Measurements from ENCODE around the gene KDM4B.

The KDM4B gene

DNA sequence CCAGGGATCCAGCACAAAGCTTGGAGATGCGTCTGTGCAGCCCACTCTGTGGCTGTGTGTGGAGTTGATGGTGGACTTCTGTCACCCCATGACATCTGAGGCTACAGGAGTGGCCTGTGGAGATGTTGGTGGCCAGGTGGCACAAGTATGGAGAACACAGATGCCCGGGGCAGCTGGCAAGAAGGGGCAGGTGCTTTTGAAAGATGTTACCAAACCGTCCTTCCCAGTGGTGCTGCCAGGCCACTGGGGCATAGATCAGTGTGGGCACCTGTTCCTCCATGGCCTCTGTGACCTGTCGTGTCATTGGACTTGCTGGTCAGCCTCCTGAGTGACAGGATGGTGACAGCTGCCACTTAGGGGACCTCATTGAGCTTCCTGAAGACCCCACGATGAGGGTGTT is 36.2 kb downstream of the KDM4B start:
- Histone ChIP-seq H3K4me3 (ENCODE audit: low read length) (no peak overlapping the region), H3F3A (ENCODE audit: control insufficient read depth, insufficient read depth) (no peaks in the 10 kb centered on the region), H3K9me2 (replicated peaks; ENCODE audit: control insufficient read depth, low read length) (no peaks in the 10 kb centered on the region), H3K4me2 (ENCODE audit: low read length) (no peak overlapping the region), H3K9me3 (ENCODE audit: control insufficient read depth, insufficient read depth, low read length) (no peaks in the 10 kb centered on the region), H3K4me1 (ENCODE audit: control insufficient read depth, low read length) (peaks cover 3% of the 10 kb centered on the region; the same call in 1 of the 2 replicates), H4K20me1 (ENCODE audit: control insufficient read depth, insufficient read depth, low read depth, low read length) (0 out of 2 replicates have a peak, but pooled peaks cover 4% of the 10 kb centered on the region), H3K27ac (ENCODE audit: low read depth, low read length) (no peak overlapping the region), H3K79me2 (ENCODE audit: control insufficient read depth, low read length) (peaks cover 58% of the 10 kb centered on the region), H3K27me3 (ENCODE audit: control insufficient read depth, low read length) (no peaks in the 10 kb centered on the region), H3K36me3 (ENCODE audit: control insufficient read depth, low read length) (0 out of 2 replicates have a peak, but pooled peaks cover 3% of the 10 kb centered on the region)
- TF ChIP-seq EZH2phosphoT487 (IDR thresholded peaks at IDR 0.05; ENCODE audit: borderline replicate concordance, low read length) = no peak
- TF ChIP-seq, protein P1, sequence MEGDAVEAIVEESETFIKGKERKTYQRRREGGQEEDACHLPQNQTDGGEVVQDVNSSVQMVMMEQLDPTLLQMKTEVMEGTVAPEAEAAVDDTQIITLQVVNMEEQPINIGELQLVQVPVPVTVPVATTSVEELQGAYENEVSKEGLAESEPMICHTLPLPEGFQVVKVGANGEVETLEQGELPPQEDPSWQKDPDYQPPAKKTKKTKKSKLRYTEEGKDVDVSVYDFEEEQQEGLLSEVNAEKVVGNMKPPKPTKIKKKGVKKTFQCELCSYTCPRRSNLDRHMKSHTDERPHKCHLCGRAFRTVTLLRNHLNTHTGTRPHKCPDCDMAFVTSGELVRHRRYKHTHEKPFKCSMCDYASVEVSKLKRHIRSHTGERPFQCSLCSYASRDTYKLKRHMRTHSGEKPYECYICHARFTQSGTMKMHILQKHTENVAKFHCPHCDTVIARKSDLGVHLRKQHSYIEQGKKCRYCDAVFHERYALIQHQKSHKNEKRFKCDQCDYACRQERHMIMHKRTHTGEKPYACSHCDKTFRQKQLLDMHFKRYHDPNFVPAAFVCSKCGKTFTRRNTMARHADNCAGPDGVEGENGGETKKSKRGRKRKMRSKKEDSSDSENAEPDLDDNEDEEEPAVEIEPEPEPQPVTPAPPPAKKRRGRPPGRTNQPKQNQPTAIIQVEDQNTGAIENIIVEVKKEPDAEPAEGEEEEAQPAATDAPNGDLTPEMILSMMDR (IDR thresholded peaks at IDR 0.05; ENCODE audit: low read depth, low read length, poor library complexity, severe bottlenecking) = no peak

DNA sequence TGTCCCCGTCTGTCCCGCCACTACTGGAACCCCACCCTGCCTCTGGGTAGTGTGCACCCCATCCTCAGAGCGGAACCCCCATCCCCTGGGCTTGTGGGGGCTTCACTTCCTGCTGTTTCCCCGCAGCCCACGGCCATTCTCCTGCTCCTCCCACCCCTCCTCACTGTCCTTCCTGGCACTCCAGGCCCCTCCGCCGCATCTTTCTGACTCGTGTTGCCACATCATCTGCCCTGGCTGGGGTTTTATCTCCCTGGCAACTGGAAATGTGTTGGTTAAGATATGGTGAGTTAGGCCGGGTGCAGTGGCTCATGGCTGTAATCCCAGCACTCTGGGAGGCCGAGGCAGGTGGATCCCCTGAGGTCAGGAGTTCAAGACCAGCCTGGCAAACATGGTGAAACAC is 37.3 kb downstream of the KDM4B start:
- Histone ChIP-seq H3K9me3 (ENCODE audit: control insufficient read depth, insufficient read depth, low read length) (no peaks in the 10 kb centered on the region), H3K9me2 (replicated peaks; ENCODE audit: control insufficient read depth, low read length) (no peaks in the 10 kb centered on the region), H3F3A (ENCODE audit: control insufficient read depth, insufficient read depth) (no peaks in the 10 kb centered on the region), H3K36me3 (ENCODE audit: control insufficient read depth, low read length) (0 out of 2 replicates have a peak, but pooled peaks cover 2% of the 10 kb centered on the region), H3K27me3 (ENCODE audit: control insufficient read depth, low read length) (no peaks in the 10 kb centered on the region), H3K4me1 (ENCODE audit: control insufficient read depth, low read length) (peaks cover 3% of the 10 kb centered on the region; the same call in 1 of the 2 replicates), H3K4me2 (ENCODE audit: low read length) (no peak overlapping the region), H3K79me2 (ENCODE audit: control insufficient read depth, low read length) (peaks cover 63% of the 10 kb centered on the region), H3K4me3 (ENCODE audit: low read length) (no peak overlapping the region), H3K27ac (ENCODE audit: low read depth, low read length) (no peak overlapping the region), H4K20me1 (ENCODE audit: control insufficient read depth, insufficient read depth, low read depth, low read length) (0 out of 2 replicates have a peak, but pooled peaks cover 2% of the 10 kb centered on the region)
- TF ChIP-seq EZH2phosphoT487 (IDR thresholded peaks at IDR 0.05; ENCODE audit: borderline replicate concordance, low read length) = no peak
- TF ChIP-seq, protein P1 (IDR thresholded peaks at IDR 0.05; ENCODE audit: low read depth, low read length, poor library complexity, severe bottlenecking) = no peak

DNA sequence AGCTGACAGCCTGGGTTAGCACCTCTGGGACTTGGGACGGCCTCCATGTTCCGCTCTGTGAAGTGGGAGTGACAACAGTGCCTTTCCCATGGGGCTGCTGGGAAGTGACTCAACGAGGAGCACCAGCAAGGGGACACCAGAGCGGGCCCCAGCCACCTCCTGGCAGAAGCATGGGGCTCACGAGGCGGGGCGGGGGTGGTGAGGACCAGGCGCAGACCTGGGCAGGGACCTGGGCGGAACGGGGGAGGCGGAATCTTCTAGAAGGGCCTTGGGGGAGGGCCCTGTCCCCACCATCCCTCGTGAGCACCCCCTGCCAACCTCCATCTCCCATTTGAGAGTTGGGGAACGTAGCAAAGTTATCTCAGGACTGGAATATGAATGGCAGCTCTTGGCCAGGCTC is 37.9 kb downstream of the KDM4B start:
- H3K27me3 ChIP-seq (ENCODE audit: control insufficient read depth, low read length) = no peaks in the 10 kb centered on the region
- no peak for TF ChIP-seq EZH2phosphoT487 (IDR thresholded peaks at IDR 0.05; ENCODE audit: borderline replicate concordance, low read length)
- TF ChIP-seq, protein P1 (IDR thresholded peaks at IDR 0.05; ENCODE audit: low read depth, low read length, poor library complexity, severe bottlenecking) = no peak
- no peak overlapping the region for H3K4me3 ChIP-seq (ENCODE audit: low read length)
- H4K20me1 ChIP-seq (ENCODE audit: control insufficient read depth, insufficient read depth, low read depth, low read length) = no peaks in the 10 kb centered on the region
- no peaks in the 10 kb centered on the region for H3K9me3 ChIP-seq (ENCODE audit: control insufficient read depth, insufficient read depth, low read length)
- no peak overlapping the region for H3K4me2 ChIP-seq (ENCODE audit: low read length)
- no peaks in the 10 kb centered on the region for H3K9me2 ChIP-seq (replicated peaks; ENCODE audit: control insufficient read depth, low read length)
- H3K79me2 ChIP-seq (ENCODE audit: control insufficient read depth, low read length) = peaks cover 63% of the 10 kb centered on the region
- H3K4me1 ChIP-seq (ENCODE audit: control insufficient read depth, low read length) = no peaks in the 10 kb centered on the region
- H3F3A ChIP-seq (ENCODE audit: control insufficient read depth, insufficient read depth) = no peaks in the 10 kb centered on the region
- H3K36me3 ChIP-seq (ENCODE audit: control insufficient read depth, low read length) = no peaks in the 10 kb centered on the region
- H3K27ac ChIP-seq (ENCODE audit: low read depth, low read length) = no peak overlapping the region
